Measurements from ENCODE around the gene DDX25.

- TF ChIP-seq CTCF (IDR thresholded peaks at IDR 0.05) (peak; percentile 30 to 53 (median 49)), POLR2AphosphoS5 (IDR thresholded peaks at IDR 0.05; ENCODE audit: insufficient read depth in 1 of 2, low read depth in 1 of 2) (no peak)
Observed at GRCh38 chr11:125874556-125875124, 29.7 kb upstream of the DDX25 start.

Data from vagina (tissue), 2 donors.